Muscle of leg (tissue), 11 donors: ENCODE results near the gene KLF15. TPM values are rescaled to one million over a fixed set of nuclear protein-coding genes. Genes with fewer than 3 reads are reported as not detected.

ENCODE experiments used
- DNase-seq: peaks from one replicate; pipeline ENCODE4 v3.0.0; 2013
- H3K27ac ChIP-seq: one replicate; pipeline ENCODE4 v1.5.1; 2013; ENCODE audit warnings: mild to moderate bottlenecking, low read length, control low read depth
- H3K27me3 ChIP-seq: one replicate; pipeline ENCODE4 v1.6.1; 2013; ENCODE audit warnings: low read length; ENCODE audit not compliant: control insufficient read depth, insufficient read depth
- H3K36me3 ChIP-seq: one replicate; pipeline ENCODE4 v1.6.1; 2013; ENCODE audit warnings: low read length; ENCODE audit not compliant: control insufficient read depth, insufficient read depth
- H3K4me1 ChIP-seq: one replicate; pipeline ENCODE4 v1.6.1; 2013; ENCODE audit warnings: low read length; ENCODE audit not compliant: control insufficient read depth, insufficient read depth
- H3K4me3 ChIP-seq: one replicate; pipeline ENCODE4 v1.5.1; 2013; ENCODE audit warnings: low read length, control low read depth
- H3K9me3 ChIP-seq: replicated peaks from 2 replicates; pipeline ENCODE4 v1.6.1; 2013; ENCODE audit warnings: low read depth, low read length; ENCODE audit not compliant: control insufficient read depth
- WGBS: methylation state at CpG from one replicate; pipeline ENCODE4 v1.1.5; 2013; ENCODE audit warnings: missing lambda C conversion rate; ENCODE audit not compliant: insufficient coverage; 5-methylcytosine and 5-hydroxymethylcytosine counted together
- polyA plus RNA-seq, 8 donors: library from polyadenylated mRNA; unstranded; fragments of 120-200 nt; gene quantifications; one replicate each; pipeline versions ENCODE4 v1.2.1 to v1.2.3, GENCODE V29; 2013; ENCODE audit warnings: inconsistent platforms in 1 of 8, low replicate concordance in 1 of 8; ENCODE audit not compliant: insufficient read length in 8 of 8, insufficient read depth in 1 of 8
- total RNA-seq: library from RNA; stranded (reverse); fragments of 120-200 nt; gene quantifications from one replicate; pipeline ENCODE4 v1.2.4, GENCODE V29; 2013

Gene KLF15
- total and polyA plus RNA-seq, 9 donors = 0.64 to 2.1 (median 0.93) TPM

GRCh38 chr3:126306888-126307482 lies 50.2 kb downstream of the KLF15 start:
- Histone ChIP-seq H3K27ac (no peak overlapping the region), H3K9me3 (peaks cover 5% of the 10 kb centered on the region), H3K27me3 (no peaks in the 10 kb centered on the region), H3K4me1 (no peaks in the 10 kb centered on the region), H3K36me3 (no peaks in the 10 kb centered on the region), H3K4me3 (no peak overlapping the region)
- DNase-seq = no peak
- WGBS = 86% methylated on average over 8 of the region's 8 CpGs

GRCh38 chr3:126306397-126306796 lies 50.8 kb downstream of the KLF15 start:
- H3K27ac ChIP-seq = no peak overlapping the region
- 87% methylated on average over 6 of the region's 7 CpGs for WGBS
- no peak for DNase-seq
- H3K27me3 ChIP-seq = no peaks in the 10 kb centered on the region
- no peak overlapping the region for H3K4me3 ChIP-seq
- H3K36me3 ChIP-seq = no peaks in the 10 kb centered on the region
- peaks cover 5% of the 10 kb centered on the region for H3K9me3 ChIP-seq
- no peaks in the 10 kb centered on the region for H3K4me1 ChIP-seq

GRCh38 chr3:126305427-126305826 lies 51.8 kb downstream of the KLF15 start:
- H3K36me3 ChIP-seq = no peaks in the 10 kb centered on the region
- no peak for DNase-seq
- no peaks in the 10 kb centered on the region for H3K4me1 ChIP-seq
- no peak overlapping the region for H3K4me3 ChIP-seq
- H3K27ac ChIP-seq = no peak overlapping the region
- peaks cover 2% of the 10 kb centered on the region for H3K9me3 ChIP-seq
- H3K27me3 ChIP-seq = no peaks in the 10 kb centered on the region

GRCh38 chr3:126304704-126305103 lies 52.5 kb downstream of the KLF15 start:
- Histone ChIP-seq H3K27me3 (no peaks in the 10 kb centered on the region), H3K4me1 (no peaks in the 10 kb centered on the region), H3K36me3 (no peaks in the 10 kb centered on the region), H3K4me3 (no peak overlapping the region), H3K27ac (no peak overlapping the region), H3K9me3 (no peaks in the 10 kb centered on the region)
- no peak for DNase-seq
- WGBS = no CpG with 5 or more reads among the region's 3 CpGs

- no CpG with 5 or more reads among the region's 3 CpGs for WGBS
- Histone ChIP-seq H3K27ac (no peak overlapping the region), H3K4me1 (no peaks in the 10 kb centered on the region), H3K27me3 (no peaks in the 10 kb centered on the region), H3K36me3 (no peaks in the 10 kb centered on the region), H3K9me3 (no peaks in the 10 kb centered on the region), H3K4me3 (no peak overlapping the region)
- no peak for DNase-seq
Measured at GRCh38 chr3:126304291-126304690, 52.9 kb downstream of the KLF15 start.

- H3K4me3 ChIP-seq = no peak overlapping the region
- no peaks in the 10 kb centered on the region for H3K4me1 ChIP-seq
- no peaks in the 10 kb centered on the region for H3K27me3 ChIP-seq
- no peak for DNase-seq
- peaks cover 3% of the 10 kb centered on the region for H3K9me3 ChIP-seq
- H3K36me3 ChIP-seq = no peaks in the 10 kb centered on the region
- no peak overlapping the region for H3K27ac ChIP-seq
Measured at GRCh38 chr3:126303272-126303671, 53.9 kb downstream of the KLF15 start.

- H3K36me3 ChIP-seq = no peaks in the 10 kb centered on the region
- no peaks in the 10 kb centered on the region for H3K4me1 ChIP-seq
- H3K27ac ChIP-seq = no peak overlapping the region
- H3K27me3 ChIP-seq = no peaks in the 10 kb centered on the region
- H3K4me3 ChIP-seq = no peak overlapping the region
- DNase-seq = no peak
- H3K9me3 ChIP-seq = peaks cover 3% of the 10 kb centered on the region
- WGBS = 76% methylated on average over 12 of the region's 15 CpGs
Measured at GRCh38 chr3:126300761-126301481, 56.3 kb downstream of the KLF15 start.

GRCh38 chr3:126300001-126300760 lies 57.0 kb downstream of the KLF15 start:
- H3K36me3 ChIP-seq = no peaks in the 10 kb centered on the region
- H3K4me1 ChIP-seq = no peaks in the 10 kb centered on the region
- H3K27ac ChIP-seq = no peak overlapping the region
- H3K27me3 ChIP-seq = no peaks in the 10 kb centered on the region
- 86% methylated on average over 17 of the region's 22 CpGs for WGBS
- H3K9me3 ChIP-seq = peaks cover 3% of the 10 kb centered on the region
- DNase-seq = no peak
- H3K4me3 ChIP-seq = no peak overlapping the region

- WGBS = 81% methylated on average over 4 of the region's 4 CpGs
- no peak overlapping the region for H3K4me3 ChIP-seq
- H3K9me3 ChIP-seq = peaks cover 3% of the 10 kb centered on the region
- no peaks in the 10 kb centered on the region for H3K4me1 ChIP-seq
- H3K27me3 ChIP-seq = peaks cover 17% of the 10 kb centered on the region
- DNase-seq = no peak
- no peak overlapping the region for H3K27ac ChIP-seq
- no peaks in the 10 kb centered on the region for H3K36me3 ChIP-seq
Measured at GRCh38 chr3:126295407-126295939, 61.7 kb downstream of the KLF15 start.

GRCh38 chr3:126294211-126294808 lies 62.9 kb downstream of the KLF15 start:
- Histone ChIP-seq H3K36me3 (no peaks in the 10 kb centered on the region), H3K9me3 (peaks cover 3% of the 10 kb centered on the region), H3K4me3 (no peak overlapping the region), H3K4me1 (no peaks in the 10 kb centered on the region), H3K27me3 (peaks cover 21% of the 10 kb centered on the region), H3K27ac (no peak overlapping the region)
- DNase-seq = no peak
- 76% methylated on average over 7 of the region's 10 CpGs for WGBS
